ENCODE measurements around the gene CKAP2.
"Not testable (repeated sequence)": the region's sequence is repeated elsewhere in the genome, so short reads cannot be mapped to it uniquely, and the experiment has no call there.

Gene CKAP2

GRCh38 chr13:52454820-52455676, at the start of gene CKAP2:
CKAP2 (plus strand) TSS chr13:52455478; CDS start chr13:52455557, 79 bp downstream.
- DNase-seq (ENCODE audit: low read depth), result peak; percentile 85

GRCh38 chr13:52405767-52406494, 49.3 kb upstream of the CKAP2 start, which contains the start of gene THSD1:
THSD1 (minus strand) TSS chr13:52406172; CDS start chr13:52402600, 3,572 bp downstream.
- DNase-seq (ENCODE audit: low read depth), result peak; percentile 37

- no peak for DNase-seq (ENCODE audit: low read depth)
Observed at GRCh38 chr13:52406629-52407028, 48.6 kb upstream of the CKAP2 start.

- DNase-seq (ENCODE audit: low read depth), result not testable (repeated sequence)
Observed at GRCh38 chr13:52407436-52407835, 47.8 kb upstream of the CKAP2 start.

- DNase-seq (ENCODE audit: low read depth), result not testable (repeated sequence)
Observed at GRCh38 chr13:52408071-52408658, 47.1 kb upstream of the CKAP2 start.

- peak; percentile 34 for DNase-seq (ENCODE audit: low read depth)
Observed at GRCh38 chr13:52411629-52412028, 43.6 kb upstream of the CKAP2 start.

GRCh38 chr13:52412128-52412527, 43.1 kb upstream of the CKAP2 start:
- DNase-seq (ENCODE audit: low read depth), result no peak

GRCh38 chr13:52414051-52414450, 41.2 kb upstream of the CKAP2 start:
- DNase-seq (ENCODE audit: low read depth), result no peak

GRCh38 chr13:52414963-52415362, 40.3 kb upstream of the CKAP2 start:
- DNase-seq (ENCODE audit: low read depth), result peak; percentile 14

GRCh38 chr13:52419080-52419479, 36.2 kb upstream of the CKAP2 start:
- no peak for DNase-seq (ENCODE audit: low read depth)

GRCh38 chr13:52421216-52421615, 34.1 kb upstream of the CKAP2 start:
- DNase-seq (ENCODE audit: low read depth), result no peak

GRCh38 chr13:52428295-52428694, 27.0 kb upstream of the CKAP2 start:
- DNase-seq (ENCODE audit: low read depth), result no peak

- DNase-seq (ENCODE audit: low read depth), result no peak
Observed at GRCh38 chr13:52432456-52432855, 22.8 kb upstream of the CKAP2 start.

GRCh38 chr13:52446265-52446664, 9.0 kb upstream of the CKAP2 start:
- no peak for DNase-seq (ENCODE audit: low read depth)

GRCh38 chr13:52447354-52447753, 7.9 kb upstream of the CKAP2 start:
- DNase-seq (ENCODE audit: low read depth), result no peak

- no peak for DNase-seq (ENCODE audit: low read depth)
Observed at GRCh38 chr13:52447815-52448552, 7.3 kb upstream of the CKAP2 start.

- no peak for DNase-seq (ENCODE audit: low read depth)
Observed at GRCh38 chr13:52449331-52450011, 5.8 kb upstream of the CKAP2 start.

- peak; percentile 88 for DNase-seq (ENCODE audit: low read depth)
Observed at GRCh38 chr13:52450012-52450792, 5.1 kb upstream of the CKAP2 start, which contains the start of gene VPS36. VPS36 (minus strand) TSS chr13:52450634; CDS start chr13:52450594, 40 bp downstream.

- no peak for DNase-seq (ENCODE audit: low read depth)
Observed at GRCh38 chr13:52450793-52451116, 4.5 kb upstream of the CKAP2 start.

GRCh38 chr13:52451135-52451804, 4.0 kb upstream of the CKAP2 start:
- no peak for DNase-seq (ENCODE audit: low read depth)

All from GM04504 (cell line).